Endothelial cell (in vitro differentiated cells): ENCODE measurements around the gene DGCR6L. TPM values are rescaled to one million over a fixed set of nuclear protein-coding genes. Genes with fewer than 3 reads are reported as not detected.
A peak's percentile ranks its signal among the peaks of the same experiment; 100 is the strongest.

Experiments
- DNase-seq: peaks from one replicate; pipeline ENCODE4 v3.0.0; 2021; ENCODE audit warnings: low spot score
- H3K27ac Mint-ChIP-seq: one replicate; pipeline ENCODE4 v1.8.0; 2021; ENCODE audit warnings: mixed read lengths, inconsistent platforms; ENCODE audit not compliant: unreplicated experiment
- H3K27me3 Mint-ChIP-seq: one replicate; pipeline ENCODE4 v1.8.0; 2021; ENCODE audit warnings: mild to moderate bottlenecking, moderate library complexity, mixed read lengths, inconsistent platforms; ENCODE audit not compliant: unreplicated experiment
- H3K36me3 Mint-ChIP-seq: one replicate; pipeline ENCODE4 v1.8.0; 2021; ENCODE audit warnings: mild to moderate bottlenecking, low read depth, mixed read lengths, inconsistent platforms; ENCODE audit not compliant: unreplicated experiment
- H3K4me1 Mint-ChIP-seq: one replicate; pipeline ENCODE4 v1.8.0; 2021; ENCODE audit warnings: mild to moderate bottlenecking, mixed read lengths, inconsistent platforms; ENCODE audit not compliant: unreplicated experiment
- H3K4me3 Mint-ChIP-seq: one replicate; pipeline ENCODE4 v1.8.0; 2021; ENCODE audit warnings: mild to moderate bottlenecking, mixed read lengths, inconsistent platforms; ENCODE audit not compliant: unreplicated experiment
- H3K9me3 Mint-ChIP-seq: one replicate; pipeline ENCODE4 v1.8.0; 2021; ENCODE audit warnings: mixed read lengths, inconsistent platforms; ENCODE audit not compliant: unreplicated experiment
- CTCF ChIP-seq: fragments of 200-600 bp; sonication (generic); IDR thresholded peaks from one replicate; pipeline ENCODE4 v1.5.0; 2021; ENCODE audit warnings: antibody characterized with exemption; ENCODE audit not compliant: unreplicated experiment
- total RNA-seq: library from RNA; stranded (reverse); fragmentation: NEBNext Ultra II Directional; extraction: Animal tissue kit (Norgen Biotek cat#: 25700); gene quantifications from one replicate; pipeline ENCODE4 v1.2.1, GENCODE V29; 2021; ENCODE audit not compliant: unreplicated experiment

The DGCR6L gene
- total RNA-seq, 1 donor from 2014 or later: 54.2 TPM

DNA sequence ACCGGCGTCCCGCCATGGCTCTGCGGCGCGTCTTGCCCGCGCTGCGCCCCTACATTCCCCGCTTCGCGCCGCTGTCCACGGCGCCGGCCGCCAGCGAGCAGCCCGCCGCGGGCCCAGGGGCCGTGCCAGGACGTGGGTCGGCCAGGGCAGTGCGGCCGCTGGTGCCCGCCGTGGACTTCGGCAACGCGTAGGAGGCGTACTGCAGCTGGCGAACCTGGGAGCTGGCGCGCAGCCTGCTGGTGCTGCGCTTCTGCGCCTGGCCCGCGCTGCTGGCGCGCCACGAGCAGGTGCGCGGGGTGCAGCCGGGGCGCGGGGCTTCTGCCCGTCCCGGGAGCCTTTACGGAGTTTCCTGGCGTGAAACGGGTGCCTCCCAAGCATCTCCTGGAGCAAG lies 20.1 kb downstream of the DGCR6L start:
- H3K9me3 Mint-ChIP-seq: no peaks in the 10 kb centered on the region
- no peak for TF ChIP-seq CTCF
- H3K4me3 Mint-ChIP-seq: peak overlapping the region; percentile 11
- H3K27ac Mint-ChIP-seq: no peak overlapping the region
- H3K27me3 Mint-ChIP-seq: peaks cover 21% of the 10 kb centered on the region
- H3K4me1 Mint-ChIP-seq: no peaks in the 10 kb centered on the region
- H3K36me3 Mint-ChIP-seq: no peaks in the 10 kb centered on the region
- DNase-seq: no peak

DNA sequence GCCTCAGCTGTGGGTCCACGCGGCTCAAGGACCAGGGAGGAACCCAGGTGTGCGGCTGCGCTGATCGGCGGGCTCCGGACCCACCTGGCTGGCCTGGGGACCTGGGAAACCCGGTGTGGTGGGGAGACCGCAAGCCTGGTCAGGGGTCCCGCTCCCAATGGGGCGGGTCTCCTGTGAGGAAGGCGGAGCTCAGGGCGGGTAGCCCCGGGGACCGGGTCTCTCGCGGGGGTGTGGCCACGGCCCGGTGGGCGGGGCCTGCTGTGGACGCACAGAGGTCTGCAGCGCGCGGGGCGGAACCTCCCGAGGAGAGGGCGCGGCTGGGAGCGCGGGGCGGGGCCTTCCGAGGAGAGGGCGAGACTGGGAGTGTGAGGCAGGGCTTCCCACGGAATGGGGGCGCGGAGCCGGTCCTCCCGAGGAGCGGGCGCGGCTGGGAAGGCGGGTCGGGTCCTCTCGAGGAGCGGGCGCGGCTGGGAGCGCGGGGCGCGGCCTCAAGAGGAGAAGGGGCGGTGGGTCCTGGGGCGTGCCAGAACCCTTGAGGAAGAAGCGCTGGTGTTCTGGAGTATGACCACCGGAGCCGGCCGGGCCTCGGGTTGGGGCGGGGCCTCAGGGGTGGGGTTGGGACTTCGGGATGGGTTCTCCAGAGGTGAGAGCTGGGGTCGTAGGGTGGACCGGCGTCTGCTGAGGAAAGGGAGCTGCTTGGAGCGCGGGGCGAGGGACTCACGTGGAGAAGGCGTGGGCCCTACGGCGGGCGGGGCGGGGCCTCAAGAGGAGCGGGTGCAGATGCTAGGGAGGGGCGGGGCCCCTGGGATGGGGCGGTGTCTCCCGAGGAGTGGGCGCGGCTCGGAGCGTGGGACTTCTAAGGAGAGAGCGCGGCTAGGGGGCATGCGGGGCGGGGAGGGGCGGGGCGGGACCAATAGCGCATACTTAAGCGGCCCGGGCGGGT lies 20.8 kb downstream of the DGCR6L start:
- Mint-ChIP-seq H3K27me3 (peaks cover 21% of the 10 kb centered on the region), H3K27ac (no peak overlapping the region), H3K36me3 (no peaks in the 10 kb centered on the region), H3K4me3 (no peak overlapping the region), H3K9me3 (no peaks in the 10 kb centered on the region), H3K4me1 (no peaks in the 10 kb centered on the region)
- TF ChIP-seq CTCF: no peak
- DNase-seq: peak; percentile 81

DNA sequence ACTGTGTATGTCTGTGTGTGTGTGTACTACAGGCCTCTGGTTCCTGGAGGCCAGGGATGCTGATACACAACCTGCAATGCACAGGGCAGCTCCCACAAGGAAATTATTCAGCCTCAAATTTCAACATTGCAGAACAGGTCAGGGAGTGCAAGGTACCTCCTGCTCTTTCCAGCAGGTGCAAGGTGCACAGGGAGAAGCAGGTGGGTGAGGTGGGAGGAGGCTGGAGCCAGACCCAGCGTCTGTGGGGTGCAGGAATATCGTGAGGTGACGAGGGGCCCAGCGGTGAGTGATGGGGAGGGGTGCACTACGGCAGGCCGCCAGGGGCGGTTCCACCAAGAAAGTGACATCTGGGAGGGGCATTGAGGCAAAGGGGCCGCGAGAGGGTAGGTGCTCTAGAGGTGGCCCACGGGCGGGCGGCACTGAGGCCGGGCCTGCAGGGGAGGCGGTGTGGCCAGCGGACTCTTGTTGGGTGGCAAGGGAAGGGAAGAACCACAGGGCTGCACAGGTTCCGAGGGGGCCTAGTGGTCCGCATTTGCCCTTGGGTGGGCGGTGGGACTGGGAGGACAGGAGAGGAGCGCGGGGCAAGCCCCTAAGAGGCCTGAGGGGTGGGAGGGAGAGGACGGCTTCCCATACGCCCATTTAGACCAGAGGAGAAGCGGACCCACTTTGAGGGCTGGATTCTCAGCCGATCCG lies 21.6 kb downstream of the DGCR6L start:
- no peaks in the 10 kb centered on the region for H3K9me3 Mint-ChIP-seq
- no peak for DNase-seq
- H3K4me1 Mint-ChIP-seq: no peaks in the 10 kb centered on the region
- peaks cover 21% of the 10 kb centered on the region for H3K27me3 Mint-ChIP-seq
- no peak overlapping the region for H3K27ac Mint-ChIP-seq
- no peak overlapping the region for H3K4me3 Mint-ChIP-seq
- H3K36me3 Mint-ChIP-seq: no peaks in the 10 kb centered on the region
- TF ChIP-seq CTCF: no peak

GRCh38 chr22:20297414-20298109 lies 22.3 kb downstream of the DGCR6L start:
- Mint-ChIP-seq H3K9me3 (no peaks in the 10 kb centered on the region), H3K27me3 (peaks cover 20% of the 10 kb centered on the region), H3K27ac (peak overlapping the region; percentile 52), H3K4me1 (no peaks in the 10 kb centered on the region), H3K4me3 (peak overlapping the region; percentile 21), H3K36me3 (no peaks in the 10 kb centered on the region)
- no peak for TF ChIP-seq CTCF
- DNase-seq: no peak
